ENCODE data around the gene THOC7. TPM values are rescaled to one million over a fixed set of nuclear protein-coding genes. Genes with fewer than 3 reads are reported as not detected.

THOC7 gene
- total and polyA plus RNA-seq, 5 donors from 2014 or later: 37.3 to 96.7 (median 75.6) TPM

- Histone ChIP-seq H3K27ac (ENCODE audit: insufficient read depth, low read length, poor library complexity, severe bottlenecking) (no peak overlapping the region), H3K27me3 (ENCODE audit: control insufficient read depth, insufficient read depth, low read length) (no peaks in the 10 kb centered on the region), H3K4me1 (ENCODE audit: control insufficient read depth, insufficient read depth, low read length, poor library complexity, severe bottlenecking) (peaks cover 7% of the 10 kb centered on the region), H3K4me3 (ENCODE audit: low read depth, low read length) (no peak overlapping the region), H3K9me3 (ENCODE audit: control insufficient read depth in 2 of 2, low read length in 2 of 2) (no peaks in the 10 kb centered on the region), H3K36me3 (ENCODE audit: control insufficient read depth, insufficient read depth, low read length) (peaks cover 24% of the 10 kb centered on the region)
- no peaks in the 10 kb centered on the region for H3K9me3 Mint-ChIP-seq
- H3K36me3 Mint-ChIP-seq: peaks cover 21% of the 10 kb centered on the region
- peak overlapping the region in 1 of 4 donors; percentile 39 for H3K4me3 Mint-ChIP-seq
- H3K27me3 Mint-ChIP-seq: no peaks in the 10 kb centered on the region
- H3K27ac Mint-ChIP-seq: peak overlapping the region in 2 of 3 donors; percentile 8 to 9
- ATAC-seq (ENCODE audit: low read depth in 2 of 2): no peak
- DNase-seq: no peak
- peaks cover 22 to 71% (median 41%) of the 10 kb centered on the region in 4 donors for H3K4me1 Mint-ChIP-seq
These were observed 32.0 kb upstream of the THOC7 start for GRCh38 chr3:63895422-63896189.

- Mint-ChIP-seq H3K9me3 (no peaks in the 10 kb centered on the region), H3K27ac (peak overlapping the region in 2 of 3 donors; percentile 3 to 7), H3K36me3 (peaks cover 8% of the 10 kb centered on the region), H3K27me3 (no peaks in the 10 kb centered on the region), H3K4me1 (peaks cover 17 to 53% (median 35%) of the 10 kb centered on the region in 4 donors), H3K4me3 (no peak overlapping the region)
- Histone ChIP-seq H3K9me3 (ENCODE audit: control insufficient read depth in 2 of 2, low read length in 2 of 2) (no peaks in the 10 kb centered on the region), H3K27me3 (ENCODE audit: control insufficient read depth, insufficient read depth, low read length) (no peaks in the 10 kb centered on the region), H3K4me1 (ENCODE audit: control insufficient read depth, insufficient read depth, low read length, poor library complexity, severe bottlenecking) (peaks cover 7% of the 10 kb centered on the region), H3K27ac (ENCODE audit: insufficient read depth, low read length, poor library complexity, severe bottlenecking) (no peak overlapping the region), H3K4me3 (ENCODE audit: low read depth, low read length) (no peak overlapping the region), H3K36me3 (ENCODE audit: control insufficient read depth, insufficient read depth, low read length) (peaks cover 4% of the 10 kb centered on the region)
- ATAC-seq (ENCODE audit: low read depth in 2 of 2) (no peak), DNase-seq (no peak)
These were observed 29.3 kb upstream of the THOC7 start for GRCh38 chr3:63892773-63893352.

GRCh38 chr3:63891518-63891917 lies 27.9 kb upstream of the THOC7 start:
- ATAC-seq (ENCODE audit: low read depth in 2 of 2): no peak
- Mint-ChIP-seq H3K27ac (no peak overlapping the region), H3K4me1 (peaks cover 23 to 54% (median 35%) of the 10 kb centered on the region in 4 donors)

GRCh38 chr3:63886858-63887257 lies 23.3 kb upstream of the THOC7 start:
- ATAC-seq (ENCODE audit: low read depth in 2 of 2) (no peak), DNase-seq (no peak)
- peaks cover 8% of the 10 kb centered on the region for H3K36me3 Mint-ChIP-seq
- H3K36me3 ChIP-seq (ENCODE audit: control insufficient read depth, insufficient read depth, low read length): no peaks in the 10 kb centered on the region
- H3K27me3 ChIP-seq (ENCODE audit: control insufficient read depth, insufficient read depth, low read length): no peaks in the 10 kb centered on the region
- no peak overlapping the region for H3K4me3 Mint-ChIP-seq
- no peaks in the 10 kb centered on the region for H3K9me3 Mint-ChIP-seq
- peaks cover 20 to 46% (median 31%) of the 10 kb centered on the region in 4 donors for H3K4me1 Mint-ChIP-seq
- no peaks in the 10 kb centered on the region for H3K9me3 ChIP-seq (ENCODE audit: control insufficient read depth in 2 of 2, low read length in 2 of 2)
- peak overlapping the region in 2 of 3 donors; percentile 31 to 44 for H3K27ac Mint-ChIP-seq
- no peaks in the 10 kb centered on the region for H3K27me3 Mint-ChIP-seq
- H3K4me3 ChIP-seq (ENCODE audit: low read depth, low read length): no peak overlapping the region
- no peaks in the 10 kb centered on the region for H3K4me1 ChIP-seq (ENCODE audit: control insufficient read depth, insufficient read depth, low read length, poor library complexity, severe bottlenecking)
- H3K27ac ChIP-seq (ENCODE audit: insufficient read depth, low read length, poor library complexity, severe bottlenecking): no peak overlapping the region

More at GRCh38 chr3:63891518-63891917, 27.9 kb upstream of the THOC7 start:
- no peak for DNase-seq
- Histone ChIP-seq H3K27me3 (ENCODE audit: control insufficient read depth, insufficient read depth, low read length) (no peaks in the 10 kb centered on the region), H3K9me3 (ENCODE audit: control insufficient read depth in 2 of 2, low read length in 2 of 2) (no peaks in the 10 kb centered on the region), H3K4me3 (ENCODE audit: low read depth, low read length) (no peak overlapping the region), H3K4me1 (ENCODE audit: control insufficient read depth, insufficient read depth, low read length, poor library complexity, severe bottlenecking) (peaks cover 7% of the 10 kb centered on the region), H3K27ac (ENCODE audit: insufficient read depth, low read length, poor library complexity, severe bottlenecking) (no peak overlapping the region), H3K36me3 (ENCODE audit: control insufficient read depth, insufficient read depth, low read length) (peaks cover 4% of the 10 kb centered on the region)
- no peaks in the 10 kb centered on the region for H3K9me3 Mint-ChIP-seq
- peaks cover 8% of the 10 kb centered on the region for H3K36me3 Mint-ChIP-seq
- no peak overlapping the region for H3K4me3 Mint-ChIP-seq
- H3K27me3 Mint-ChIP-seq: no peaks in the 10 kb centered on the region

GRCh38 chr3:63880653-63881052 lies 17.0 kb upstream of the THOC7 start:
- H3K4me3 Mint-ChIP-seq: no peak overlapping the region
- no peaks in the 10 kb centered on the region for H3K9me3 ChIP-seq (ENCODE audit: control insufficient read depth in 2 of 2, low read length in 2 of 2)
- H3K27ac Mint-ChIP-seq: peak overlapping the region in 1 of 3 donors; percentile 45
- H3K4me1 ChIP-seq (ENCODE audit: control insufficient read depth, insufficient read depth, low read length, poor library complexity, severe bottlenecking): peaks cover 20% of the 10 kb centered on the region
- peaks cover 42 to 73% (median 56%) of the 10 kb centered on the region in 4 donors for H3K4me1 Mint-ChIP-seq
- H3K36me3 ChIP-seq (ENCODE audit: control insufficient read depth, insufficient read depth, low read length): no peaks in the 10 kb centered on the region
- H3K27ac ChIP-seq (ENCODE audit: insufficient read depth, low read length, poor library complexity, severe bottlenecking): no peak overlapping the region
- ATAC-seq (ENCODE audit: low read depth in 2 of 2) (no peak), DNase-seq (no peak)
- H3K4me3 ChIP-seq (ENCODE audit: low read depth, low read length): no peak overlapping the region
- H3K36me3 Mint-ChIP-seq: no peaks in the 10 kb centered on the region
- H3K27me3 Mint-ChIP-seq: no peaks in the 10 kb centered on the region
- no peaks in the 10 kb centered on the region for H3K27me3 ChIP-seq (ENCODE audit: control insufficient read depth, insufficient read depth, low read length)
- H3K9me3 Mint-ChIP-seq: peaks cover 0 to 1% (median 0%) of the 10 kb centered on the region in 7 donors

GRCh38 chr3:63878394-63879060 lies 14.9 kb upstream of the THOC7 start:
- DNase-seq (peak in 1 of 3 donors; percentile 16), ATAC-seq (ENCODE audit: low read depth in 2 of 2) (no peak)
- Mint-ChIP-seq H3K9me3 (peaks cover 0 to 1% (median 0%) of the 10 kb centered on the region in 7 donors), H3K27me3 (no peaks in the 10 kb centered on the region), H3K36me3 (no peaks in the 10 kb centered on the region), H3K27ac (peak overlapping the region; percentile 8 to 61 (median 22)), H3K4me3 (no peak overlapping the region), H3K4me1 (peaks cover 48 to 83% (median 66%) of the 10 kb centered on the region in 4 donors)
- Histone ChIP-seq H3K4me1 (ENCODE audit: control insufficient read depth, insufficient read depth, low read length, poor library complexity, severe bottlenecking) (peaks cover 20% of the 10 kb centered on the region), H3K27ac (ENCODE audit: insufficient read depth, low read length, poor library complexity, severe bottlenecking) (no peak overlapping the region), H3K9me3 (ENCODE audit: control insufficient read depth in 2 of 2, low read length in 2 of 2) (no peaks in the 10 kb centered on the region), H3K27me3 (ENCODE audit: control insufficient read depth, insufficient read depth, low read length) (no peaks in the 10 kb centered on the region), H3K4me3 (ENCODE audit: low read depth, low read length) (no peak overlapping the region), H3K36me3 (ENCODE audit: control insufficient read depth, insufficient read depth, low read length) (peaks cover under 1% of the 10 kb centered on the region)

GRCh38 chr3:63877737-63878393 lies 14.3 kb upstream of the THOC7 start:
- peaks cover 0 to 1% (median 0%) of the 10 kb centered on the region in 7 donors for H3K9me3 Mint-ChIP-seq
- peak overlapping the region in 1 of 4 donors; percentile 47 for H3K4me3 Mint-ChIP-seq
- H3K27ac ChIP-seq (ENCODE audit: insufficient read depth, low read length, poor library complexity, severe bottlenecking): no peak overlapping the region
- DNase-seq (no peak), ATAC-seq (ENCODE audit: low read depth in 2 of 2) (no peak)
- H3K27ac Mint-ChIP-seq: peak overlapping the region; percentile 8 to 61 (median 33)
- no peaks in the 10 kb centered on the region for H3K27me3 Mint-ChIP-seq
- H3K36me3 ChIP-seq (ENCODE audit: control insufficient read depth, insufficient read depth, low read length): peaks cover 4% of the 10 kb centered on the region
- H3K4me1 ChIP-seq (ENCODE audit: control insufficient read depth, insufficient read depth, low read length, poor library complexity, severe bottlenecking): peaks cover 20% of the 10 kb centered on the region
- H3K4me3 ChIP-seq (ENCODE audit: low read depth, low read length): no peak overlapping the region
- no peaks in the 10 kb centered on the region for H3K27me3 ChIP-seq (ENCODE audit: control insufficient read depth, insufficient read depth, low read length)
- peaks cover 45 to 78% (median 61%) of the 10 kb centered on the region in 4 donors for H3K4me1 Mint-ChIP-seq
- H3K9me3 ChIP-seq (ENCODE audit: control insufficient read depth in 2 of 2, low read length in 2 of 2): no peaks in the 10 kb centered on the region
- H3K36me3 Mint-ChIP-seq: no peaks in the 10 kb centered on the region

All from CD4-positive, CD25-positive, alpha-beta regulatory T cell (primary cell).